ENCODE measurements around the gene CLCN5.

Gene CLCN5

DNA sequence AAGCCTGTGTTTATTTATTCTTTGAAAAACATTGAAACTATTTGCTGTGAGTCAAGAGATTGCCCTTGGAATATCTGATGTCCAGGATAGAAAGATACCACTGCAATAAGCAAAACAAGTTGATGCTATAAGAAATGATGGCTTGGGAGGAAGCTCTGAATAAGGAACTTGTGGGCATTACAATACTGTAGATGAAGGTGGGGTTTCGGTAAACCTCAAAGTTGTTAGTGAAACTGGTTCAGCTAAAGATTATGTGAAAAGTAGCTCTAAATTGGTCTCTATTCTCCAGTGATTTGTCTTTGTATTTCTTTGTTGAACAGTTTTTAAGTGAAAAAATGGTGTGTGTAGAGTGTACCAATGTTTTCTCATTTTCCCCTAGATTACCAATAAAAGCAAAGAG lies 149.7 kb downstream of the CLCN5 start:
- Histone ChIP-seq H3K27ac (ENCODE audit: low read depth, low read length) (no peak overlapping the region), H3K9me3 (ENCODE audit: control insufficient read depth in 1 of 2, low read length in 2 of 2) (no peaks in the 10 kb centered on the region)

DNA sequence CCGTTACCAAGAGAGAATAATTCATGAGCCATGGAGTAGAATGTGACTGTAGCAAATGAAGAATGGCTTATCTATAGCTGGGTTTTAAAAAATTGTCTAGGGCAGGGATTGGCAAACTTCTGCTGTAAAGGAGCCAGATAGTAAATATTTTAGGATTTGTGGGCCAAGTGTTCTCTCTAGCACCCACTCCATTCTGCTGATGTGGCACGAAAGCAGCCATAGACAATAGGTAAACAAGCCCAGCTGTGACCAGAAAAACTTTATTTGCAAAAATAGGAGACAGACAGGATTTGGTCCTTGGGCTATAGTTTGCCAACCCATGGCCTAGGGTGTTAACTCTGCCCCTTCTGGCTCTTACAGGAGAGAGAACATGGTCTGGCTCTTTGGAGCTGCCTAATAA lies 151.2 kb downstream of the CLCN5 start:
- Histone ChIP-seq H3K36me3 (ENCODE audit: control insufficient read depth in 1 of 2, insufficient read depth in 2 of 2, low read length in 2 of 2) (no peaks in the 10 kb centered on the region), H3K27me3 (ENCODE audit: control insufficient read depth in 1 of 2, insufficient read depth in 2 of 2, low read length in 2 of 2) (no peaks in the 10 kb centered on the region), H3K27ac (ENCODE audit: low read depth, low read length) (no peak overlapping the region), H3K4me3 (ENCODE audit: low read depth in 1 of 2, low read length in 2 of 2) (no peak overlapping the region), H3K9ac (ENCODE audit: low read depth in 1 of 2, low read length in 2 of 2) (no peak overlapping the region), H3K4me1 (ENCODE audit: control insufficient read depth in 1 of 2, insufficient read depth in 2 of 2, low read length in 2 of 2) (no peaks in the 10 kb centered on the region), H3K9me3 (ENCODE audit: control insufficient read depth in 1 of 2, low read length in 2 of 2) (no peaks in the 10 kb centered on the region)

More for the DNA sequence above, 149.7 kb downstream of the CLCN5 start:
- no peak overlapping the region for H3K9ac ChIP-seq (ENCODE audit: low read depth in 1 of 2, low read length in 2 of 2)
- H3K4me1 ChIP-seq (ENCODE audit: control insufficient read depth in 1 of 2, insufficient read depth in 2 of 2, low read length in 2 of 2): no peaks in the 10 kb centered on the region
- H3K4me3 ChIP-seq (ENCODE audit: low read depth in 1 of 2, low read length in 2 of 2): no peak overlapping the region
- H3K36me3 ChIP-seq (ENCODE audit: control insufficient read depth in 1 of 2, insufficient read depth in 2 of 2, low read length in 2 of 2): no peaks in the 10 kb centered on the region
- H3K27me3 ChIP-seq (ENCODE audit: control insufficient read depth in 1 of 2, insufficient read depth in 2 of 2, low read length in 2 of 2): no peaks in the 10 kb centered on the region

DNA sequence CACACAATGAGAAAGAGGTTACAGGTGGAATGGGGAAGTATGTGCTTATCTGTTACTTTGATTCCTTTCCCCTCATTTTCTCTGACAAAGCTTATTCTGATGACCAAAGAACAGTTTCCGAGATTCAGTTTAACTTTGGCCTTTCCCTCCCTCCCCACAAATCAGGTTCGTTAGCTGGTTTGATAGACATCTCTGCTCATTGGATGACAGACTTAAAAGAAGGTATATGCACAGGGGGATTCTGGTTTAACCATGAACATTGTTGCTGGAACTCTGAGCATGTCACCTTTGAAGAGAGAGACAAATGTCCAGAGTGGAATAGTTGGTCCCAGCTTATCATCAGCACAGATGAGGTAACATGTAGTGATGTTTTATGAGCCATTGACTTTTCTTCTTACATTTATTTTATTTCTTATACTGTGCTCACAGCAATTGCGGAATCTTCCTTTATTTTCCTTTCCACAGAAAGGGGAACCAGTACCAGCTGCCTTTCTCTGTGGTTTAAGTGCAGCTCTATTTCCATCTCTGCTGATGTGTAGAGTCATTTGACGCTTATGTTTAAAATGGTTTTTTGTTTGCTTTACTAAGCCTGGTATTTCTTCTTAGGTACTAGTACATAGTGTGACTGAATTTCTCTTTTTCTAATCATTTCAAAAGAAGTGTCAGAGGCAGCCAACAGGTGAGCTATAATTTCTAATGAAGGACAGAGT lies 153.4 kb downstream of the CLCN5 start:
- no peak overlapping the region for H3K27ac ChIP-seq (ENCODE audit: low read depth, low read length)
- H3K4me1 ChIP-seq (ENCODE audit: control insufficient read depth in 1 of 2, insufficient read depth in 2 of 2, low read length in 2 of 2): no peaks in the 10 kb centered on the region
- no peaks in the 10 kb centered on the region for H3K27me3 ChIP-seq (ENCODE audit: control insufficient read depth in 1 of 2, insufficient read depth in 2 of 2, low read length in 2 of 2)
- no peak overlapping the region for H3K9ac ChIP-seq (ENCODE audit: low read depth in 1 of 2, low read length in 2 of 2)
- no peaks in the 10 kb centered on the region for H3K36me3 ChIP-seq (ENCODE audit: control insufficient read depth in 1 of 2, insufficient read depth in 2 of 2, low read length in 2 of 2)
- H3K4me3 ChIP-seq (ENCODE audit: low read depth in 1 of 2, low read length in 2 of 2): no peak overlapping the region
- no peaks in the 10 kb centered on the region for H3K9me3 ChIP-seq (ENCODE audit: control insufficient read depth in 1 of 2, low read length in 2 of 2)

DNA sequence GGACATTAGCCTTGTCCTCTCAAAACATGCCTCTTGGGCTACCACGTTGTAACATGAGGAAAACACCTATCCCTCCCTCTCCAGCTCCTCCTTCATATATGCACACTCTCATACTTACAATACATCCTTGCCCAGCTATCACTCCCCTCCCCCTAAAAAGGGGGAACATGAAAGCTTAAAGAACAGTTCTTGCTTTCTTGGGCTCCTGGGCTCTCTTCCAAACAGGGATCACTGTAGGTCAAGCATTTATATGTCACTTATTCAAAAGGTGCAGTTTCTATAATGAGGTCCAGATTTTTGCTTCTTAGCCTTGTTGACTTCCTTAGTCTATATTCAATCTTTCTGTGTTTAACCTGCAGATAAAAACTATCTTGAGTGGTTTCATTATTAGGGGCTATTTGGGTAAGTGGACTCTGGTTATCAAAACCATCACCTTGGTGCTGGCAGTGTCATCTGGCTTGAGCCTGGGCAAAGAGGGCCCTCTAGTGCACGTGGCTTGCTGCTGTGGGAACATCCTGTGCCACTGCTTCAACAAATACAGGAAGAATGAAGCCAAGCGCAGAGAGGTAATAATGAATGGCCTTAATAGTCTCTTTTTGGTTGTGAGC lies 159.0 kb downstream of the CLCN5 start:
- H3K4me3 ChIP-seq (ENCODE audit: low read depth in 1 of 2, low read length in 2 of 2): no peak overlapping the region
- peaks cover under 1 to 7% of the 10 kb centered on the region in 2 donors for H3K36me3 ChIP-seq (ENCODE audit: control insufficient read depth in 1 of 2, insufficient read depth in 2 of 2, low read length in 2 of 2)
- H3K4me1 ChIP-seq (ENCODE audit: control insufficient read depth in 1 of 2, insufficient read depth in 2 of 2, low read length in 2 of 2): peaks cover 0 to 2% of the 10 kb centered on the region in 2 donors
- no peak overlapping the region for H3K9ac ChIP-seq (ENCODE audit: low read depth in 1 of 2, low read length in 2 of 2)
- no peaks in the 10 kb centered on the region for H3K9me3 ChIP-seq (ENCODE audit: control insufficient read depth in 1 of 2, low read length in 2 of 2)
- no peak overlapping the region for H3K27ac ChIP-seq (ENCODE audit: low read depth, low read length)
- no peaks in the 10 kb centered on the region for H3K27me3 ChIP-seq (ENCODE audit: control insufficient read depth in 1 of 2, insufficient read depth in 2 of 2, low read length in 2 of 2)

DNA sequence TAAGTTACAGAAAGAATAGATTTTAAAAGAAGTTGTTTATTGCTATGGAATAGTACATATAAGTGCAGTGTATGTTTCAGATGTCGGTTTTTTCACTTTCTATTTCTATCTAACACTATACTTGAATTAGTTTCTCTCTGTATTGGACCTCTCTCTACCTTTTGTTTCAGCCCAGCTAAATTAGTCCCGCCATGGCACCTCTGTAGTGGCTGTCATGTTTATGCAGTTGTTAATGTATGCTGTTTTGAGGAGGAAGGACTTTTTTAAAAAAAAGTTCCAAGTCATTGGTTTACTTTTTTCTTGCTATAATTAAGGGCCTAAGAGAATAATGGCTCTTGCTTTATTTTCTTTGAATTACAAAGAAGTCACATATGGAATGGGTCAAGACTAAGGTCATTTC lies 160.3 kb downstream of the CLCN5 start:
- Histone ChIP-seq H3K9ac (ENCODE audit: low read depth in 1 of 2, low read length in 2 of 2) (no peak overlapping the region), H3K27ac (ENCODE audit: low read depth, low read length) (no peak overlapping the region), H3K4me1 (ENCODE audit: control insufficient read depth in 1 of 2, insufficient read depth in 2 of 2, low read length in 2 of 2) (peaks cover 0 to 2% of the 10 kb centered on the region in 2 donors), H3K4me3 (ENCODE audit: low read depth in 1 of 2, low read length in 2 of 2) (no peak overlapping the region), H3K9me3 (ENCODE audit: control insufficient read depth in 1 of 2, low read length in 2 of 2) (no peaks in the 10 kb centered on the region), H3K36me3 (ENCODE audit: control insufficient read depth in 1 of 2, insufficient read depth in 2 of 2, low read length in 2 of 2) (peaks cover 4 to 10% of the 10 kb centered on the region in 2 donors), H3K27me3 (ENCODE audit: control insufficient read depth in 1 of 2, insufficient read depth in 2 of 2, low read length in 2 of 2) (no peaks in the 10 kb centered on the region)

DNA sequence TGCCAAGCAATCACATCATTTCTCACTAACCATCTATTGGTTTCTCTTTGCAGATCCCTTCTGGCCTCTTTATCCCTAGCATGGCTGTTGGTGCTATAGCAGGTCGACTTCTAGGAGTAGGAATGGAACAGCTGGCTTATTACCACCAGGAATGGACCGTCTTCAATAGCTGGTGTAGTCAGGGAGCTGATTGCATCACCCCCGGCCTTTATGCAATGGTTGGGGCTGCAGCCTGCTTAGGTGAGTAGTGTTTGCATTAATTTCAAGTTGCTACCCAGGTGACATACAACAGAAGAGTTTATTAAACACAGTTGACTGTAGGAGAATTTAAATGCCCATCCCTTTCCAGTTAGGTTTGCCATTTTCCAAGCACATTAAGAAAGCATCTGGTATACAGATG lies 166.2 kb downstream of the CLCN5 start:
- no peak overlapping the region for H3K27ac ChIP-seq (ENCODE audit: low read depth, low read length)
- no peaks in the 10 kb centered on the region for H3K9me3 ChIP-seq (ENCODE audit: control insufficient read depth in 1 of 2, low read length in 2 of 2)
- no peaks in the 10 kb centered on the region for H3K4me1 ChIP-seq (ENCODE audit: control insufficient read depth in 1 of 2, insufficient read depth in 2 of 2, low read length in 2 of 2)
- no peak overlapping the region for H3K4me3 ChIP-seq (ENCODE audit: low read depth in 1 of 2, low read length in 2 of 2)
- H3K27me3 ChIP-seq (ENCODE audit: control insufficient read depth in 1 of 2, insufficient read depth in 2 of 2, low read length in 2 of 2): no peaks in the 10 kb centered on the region
- H3K36me3 ChIP-seq (ENCODE audit: control insufficient read depth in 1 of 2, insufficient read depth in 2 of 2, low read length in 2 of 2): peaks cover 9 to 23% of the 10 kb centered on the region in 2 donors
- no peak overlapping the region for H3K9ac ChIP-seq (ENCODE audit: low read depth in 1 of 2, low read length in 2 of 2)

DNA sequence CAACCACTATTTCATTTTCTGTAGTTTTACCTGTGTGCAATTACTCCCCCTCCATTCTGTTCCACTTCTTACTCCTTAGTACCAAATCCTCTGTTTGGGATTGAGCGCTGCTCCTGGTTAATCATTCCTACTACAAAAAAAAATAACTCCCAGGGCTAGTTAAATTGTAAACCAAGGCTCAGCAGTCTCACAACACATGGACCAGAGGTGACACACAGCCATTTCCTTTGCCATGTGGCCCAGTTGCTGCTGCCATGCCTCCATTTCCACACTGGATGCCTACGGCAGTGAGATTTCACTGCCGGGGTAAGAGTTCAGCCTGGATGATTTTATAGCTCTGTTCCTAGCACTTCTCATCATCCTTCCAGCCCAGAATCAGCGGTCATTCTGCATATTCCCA lies 171.2 kb downstream of the CLCN5 start:
- Histone ChIP-seq H3K36me3 (ENCODE audit: control insufficient read depth in 1 of 2, insufficient read depth in 2 of 2, low read length in 2 of 2) (peaks cover 5 to 7% of the 10 kb centered on the region in 2 donors), H3K9me3 (ENCODE audit: control insufficient read depth in 1 of 2, low read length in 2 of 2) (no peaks in the 10 kb centered on the region), H3K9ac (ENCODE audit: low read depth in 1 of 2, low read length in 2 of 2) (no peak overlapping the region), H3K4me3 (ENCODE audit: low read depth in 1 of 2, low read length in 2 of 2) (no peak overlapping the region), H3K27ac (ENCODE audit: low read depth, low read length) (no peak overlapping the region), H3K4me1 (ENCODE audit: control insufficient read depth in 1 of 2, insufficient read depth in 2 of 2, low read length in 2 of 2) (no peaks in the 10 kb centered on the region), H3K27me3 (ENCODE audit: control insufficient read depth in 1 of 2, insufficient read depth in 2 of 2, low read length in 2 of 2) (no peaks in the 10 kb centered on the region)

DNA sequence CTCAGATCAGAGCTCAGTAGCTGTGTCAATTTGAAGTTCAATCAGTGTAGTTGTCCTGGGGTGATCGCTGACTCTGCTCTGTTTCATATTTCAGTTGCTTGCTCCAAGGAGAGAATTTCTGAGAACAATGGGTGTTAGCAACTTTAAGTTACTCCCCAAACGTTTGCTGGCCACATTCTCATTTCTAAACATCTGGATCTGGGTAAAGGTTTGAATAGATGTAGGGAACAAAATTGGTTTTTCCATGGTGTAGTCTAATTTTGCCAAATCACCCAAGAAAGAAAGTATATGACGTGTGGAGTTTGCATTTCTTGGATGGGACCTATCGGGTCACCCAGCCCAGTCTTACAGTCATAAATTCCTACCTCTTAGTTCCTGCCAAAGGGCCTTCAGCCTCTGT lies 174.7 kb downstream of the CLCN5 start:
- Histone ChIP-seq H3K36me3 (ENCODE audit: control insufficient read depth in 1 of 2, insufficient read depth in 2 of 2, low read length in 2 of 2) (no peaks in the 10 kb centered on the region), H3K4me1 (ENCODE audit: control insufficient read depth in 1 of 2, insufficient read depth in 2 of 2, low read length in 2 of 2) (no peaks in the 10 kb centered on the region), H3K9me3 (ENCODE audit: control insufficient read depth in 1 of 2, low read length in 2 of 2) (no peaks in the 10 kb centered on the region), H3K27ac (ENCODE audit: low read depth, low read length) (no peak overlapping the region), H3K9ac (ENCODE audit: low read depth in 1 of 2, low read length in 2 of 2) (no peak overlapping the region), H3K27me3 (ENCODE audit: control insufficient read depth in 1 of 2, insufficient read depth in 2 of 2, low read length in 2 of 2) (no peaks in the 10 kb centered on the region), H3K4me3 (ENCODE audit: low read depth in 1 of 2, low read length in 2 of 2) (no peak overlapping the region)

DNA sequence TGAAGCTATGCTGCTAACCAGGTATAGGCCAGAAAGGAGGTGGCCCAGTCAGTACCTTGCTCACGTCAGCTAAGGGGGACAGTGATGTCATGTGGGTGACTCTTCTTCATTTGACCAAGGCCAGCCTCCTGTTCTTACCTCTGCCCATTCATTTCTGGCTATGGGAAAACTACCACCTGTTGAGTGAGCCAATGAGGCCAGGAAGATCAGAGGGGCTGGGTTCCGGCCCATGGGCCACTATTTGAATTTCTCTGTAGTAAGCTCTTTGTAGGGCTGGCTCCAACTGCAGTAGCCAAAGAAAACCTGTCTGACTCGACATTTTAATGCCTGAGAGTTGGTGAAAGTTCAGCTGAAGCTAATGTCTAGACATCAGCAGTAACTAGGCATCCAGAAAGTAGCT lies 175.8 kb downstream of the CLCN5 start:
- H3K4me3 ChIP-seq (ENCODE audit: low read depth in 1 of 2, low read length in 2 of 2): no peak overlapping the region
- H3K36me3 ChIP-seq (ENCODE audit: control insufficient read depth in 1 of 2, insufficient read depth in 2 of 2, low read length in 2 of 2): no peaks in the 10 kb centered on the region
- no peak overlapping the region for H3K9ac ChIP-seq (ENCODE audit: low read depth in 1 of 2, low read length in 2 of 2)
- H3K27ac ChIP-seq (ENCODE audit: low read depth, low read length): no peak overlapping the region
- H3K4me1 ChIP-seq (ENCODE audit: control insufficient read depth in 1 of 2, insufficient read depth in 2 of 2, low read length in 2 of 2): no peaks in the 10 kb centered on the region
- H3K9me3 ChIP-seq (ENCODE audit: control insufficient read depth in 1 of 2, low read length in 2 of 2): no peaks in the 10 kb centered on the region
- H3K27me3 ChIP-seq (ENCODE audit: control insufficient read depth in 1 of 2, insufficient read depth in 2 of 2, low read length in 2 of 2): no peaks in the 10 kb centered on the region

DNA sequence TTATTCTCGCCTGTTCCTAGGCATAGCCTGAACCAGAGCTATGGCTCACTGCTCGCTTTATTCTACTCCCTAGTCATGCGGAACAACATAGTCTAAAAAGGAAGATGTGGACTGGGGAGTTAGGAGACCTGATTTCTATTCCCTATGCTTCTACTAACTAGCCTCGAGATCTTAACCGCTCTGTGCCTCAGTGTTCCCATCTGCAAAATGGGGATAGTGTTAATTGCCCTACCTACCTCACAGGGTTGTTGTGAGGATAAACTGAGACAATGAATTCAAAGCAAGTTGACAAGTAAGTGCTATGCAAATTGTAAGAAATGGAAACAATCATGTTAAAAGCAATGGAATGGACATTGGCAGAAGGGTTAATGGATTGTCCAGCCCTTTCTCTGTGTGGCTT lies 176.4 kb downstream of the CLCN5 start:
- no peak overlapping the region for H3K27ac ChIP-seq (ENCODE audit: low read depth, low read length)
- H3K36me3 ChIP-seq (ENCODE audit: control insufficient read depth in 1 of 2, insufficient read depth in 2 of 2, low read length in 2 of 2): no peaks in the 10 kb centered on the region
- no peak overlapping the region for H3K4me3 ChIP-seq (ENCODE audit: low read depth in 1 of 2, low read length in 2 of 2)
- no peaks in the 10 kb centered on the region for H3K4me1 ChIP-seq (ENCODE audit: control insufficient read depth in 1 of 2, insufficient read depth in 2 of 2, low read length in 2 of 2)
- H3K9me3 ChIP-seq (ENCODE audit: control insufficient read depth in 1 of 2, low read length in 2 of 2): no peaks in the 10 kb centered on the region
- no peaks in the 10 kb centered on the region for H3K27me3 ChIP-seq (ENCODE audit: control insufficient read depth in 1 of 2, insufficient read depth in 2 of 2, low read length in 2 of 2)
- no peak overlapping the region for H3K9ac ChIP-seq (ENCODE audit: low read depth in 1 of 2, low read length in 2 of 2)

All from duodenal mucosa (tissue), 2 donors.